NCI-H2196 treated with DMSO at 0.1 percent for 48 hours (cell line): Measurements from ENCODE around the gene ACP7.
"Not testable (repeated sequence)": the region's sequence is repeated elsewhere in the genome, so short reads cannot be mapped to it uniquely, and the experiment has no call there.

Source experiments
- DNase-seq: peaks from one replicate; lab custom pipeline; 2025; ENCODE audit not compliant: unreplicated experiment; lab: John Stamatoyannopoulos, UW

ACP7 gene

DNA sequence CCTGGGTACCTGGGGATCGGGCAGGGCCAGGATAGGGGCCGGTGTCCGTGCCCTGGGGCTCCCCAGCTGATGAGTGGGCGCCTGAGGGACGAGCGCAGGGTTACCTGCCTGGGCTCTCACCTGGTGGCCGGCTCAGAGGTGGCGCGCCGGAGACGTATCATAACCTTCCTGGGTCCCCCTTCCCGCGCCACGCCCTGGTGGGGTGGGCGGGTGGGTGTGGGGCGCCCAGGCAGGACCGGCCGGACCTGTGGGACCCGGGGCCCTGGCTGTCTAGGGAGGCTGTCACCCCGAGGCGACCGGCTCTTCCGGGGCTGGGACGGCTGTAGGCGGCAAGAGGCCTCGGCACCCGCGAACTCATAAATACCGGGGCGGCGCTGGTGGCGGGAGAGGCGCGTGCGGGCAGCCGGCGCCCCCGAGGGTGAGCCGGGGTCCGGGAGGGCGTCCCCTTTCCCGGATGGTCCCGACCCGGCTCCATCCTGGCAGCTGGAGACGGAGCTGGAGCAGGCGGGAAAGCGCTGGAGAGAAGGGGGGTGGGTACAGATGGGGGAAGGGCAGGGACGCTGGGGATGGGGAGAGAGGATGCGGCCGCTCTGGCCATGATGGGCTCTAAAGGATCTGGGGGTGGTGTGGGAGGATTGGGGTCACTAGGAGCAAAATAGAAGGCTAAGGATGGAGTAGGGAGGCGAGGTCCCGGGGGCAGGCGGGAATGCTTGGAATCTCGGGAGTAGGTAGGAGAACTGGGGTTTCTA is at the start of gene ACP7:
TSS of gene ACP7 (plus strand) at position 386 of the 749 bp plus-strand sequence. CDS start 902 bp downstream, outside the sequence.
- no peak for DNase-seq

- DNase-seq = no peak
Measured at GRCh38 chr19:39036581-39036980, 47.6 kb upstream of the ACP7 start.

DNA sequence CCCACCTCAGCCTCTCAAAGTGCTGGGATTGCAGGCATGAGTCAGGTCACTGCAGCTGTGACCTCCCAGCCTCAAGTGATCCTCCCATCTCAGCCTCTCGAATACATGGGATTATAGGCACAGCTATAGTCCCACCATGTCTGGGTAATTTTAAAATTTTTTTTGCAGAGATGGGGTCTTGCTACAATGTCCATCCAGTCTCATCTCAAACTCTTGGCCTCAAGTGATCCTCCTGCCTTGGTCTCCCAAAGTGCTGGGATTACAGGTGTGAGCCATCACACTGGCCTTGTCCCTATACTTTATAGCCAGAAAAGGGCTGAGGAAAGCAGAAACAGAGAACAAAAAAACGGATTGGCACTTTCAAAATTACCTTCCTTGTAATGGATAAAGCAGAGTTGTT is 47.0 kb upstream of the ACP7 start:
- no peak for DNase-seq

DNA sequence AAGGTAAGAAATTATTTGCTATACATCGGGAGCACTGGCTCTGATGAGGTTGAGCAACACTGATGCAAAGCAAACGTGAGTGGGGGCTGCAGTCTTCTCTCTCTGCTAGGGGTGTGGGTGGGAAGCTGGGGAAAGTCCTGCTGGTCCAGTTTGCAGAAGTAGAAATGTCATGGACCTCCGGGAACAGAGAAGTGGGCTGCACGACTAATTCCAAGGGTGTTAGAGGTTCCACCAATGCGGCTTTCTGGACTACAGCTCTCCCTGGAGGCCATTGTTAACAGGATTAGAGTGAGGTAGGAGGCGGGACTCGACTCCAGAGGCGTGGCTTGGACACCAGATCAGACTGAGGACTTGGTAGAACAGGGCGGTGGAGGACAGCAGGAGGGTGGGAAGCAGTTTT is 46.1 kb upstream of the ACP7 start:
- no peak for DNase-seq

GRCh38 chr19:39045506-39045905 is 38.7 kb upstream of the ACP7 start:
- no peak for DNase-seq

GRCh38 chr19:39046037-39046821 is 37.9 kb upstream of the ACP7 start:
- no peak for DNase-seq

GRCh38 chr19:39047073-39047472 is 37.1 kb upstream of the ACP7 start:
- no peak for DNase-seq

GRCh38 chr19:39052243-39052746 is 31.9 kb upstream of the ACP7 start:
- DNase-seq = no peak

GRCh38 chr19:39052846-39053245 is 31.3 kb upstream of the ACP7 start:
- DNase-seq = no peak

- no peak for DNase-seq
Measured at GRCh38 chr19:39053276-39054090, 30.7 kb upstream of the ACP7 start.

DNA sequence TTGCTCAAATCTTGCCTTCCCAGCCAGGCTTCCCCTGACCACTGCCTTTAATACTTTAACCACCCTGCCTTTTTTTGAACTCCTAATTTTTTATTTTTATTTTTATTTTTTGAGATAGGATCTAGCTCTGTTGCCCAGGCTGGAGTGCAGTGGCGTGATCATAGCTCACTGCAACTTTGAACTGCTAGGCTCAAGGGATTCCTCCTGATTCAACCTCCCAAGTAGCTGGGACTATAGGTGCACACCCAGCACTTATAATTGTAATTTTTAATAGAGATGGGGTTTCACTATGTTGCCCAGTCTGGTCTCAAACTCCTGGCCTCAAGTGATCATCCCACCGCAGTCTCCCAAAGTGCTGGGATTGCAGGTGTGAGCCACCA is 30.1 kb upstream of the ACP7 start:
- DNase-seq = no peak

DNA sequence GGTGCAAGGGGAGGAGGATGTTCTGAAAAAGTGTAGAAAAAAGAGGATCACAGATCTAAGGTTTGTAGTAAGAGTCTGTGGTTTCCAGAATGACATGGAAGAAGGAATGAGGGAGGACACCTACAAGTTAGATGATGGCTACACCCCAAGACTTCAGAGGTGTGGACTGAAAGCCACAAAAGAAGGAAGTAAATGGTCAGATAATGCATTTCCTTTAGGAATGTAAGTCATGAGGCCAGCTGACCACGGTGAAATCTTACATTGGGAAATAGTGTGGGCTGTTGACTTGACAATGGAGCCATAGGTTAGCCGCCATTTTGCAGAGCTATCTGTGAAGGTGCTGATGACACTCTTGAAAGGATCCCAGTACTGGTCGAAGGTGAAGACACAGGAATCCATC is 26.6 kb upstream of the ACP7 start:
- DNase-seq = no peak

GRCh38 chr19:39059302-39059701 is 24.9 kb upstream of the ACP7 start:
- no peak for DNase-seq

DNA sequence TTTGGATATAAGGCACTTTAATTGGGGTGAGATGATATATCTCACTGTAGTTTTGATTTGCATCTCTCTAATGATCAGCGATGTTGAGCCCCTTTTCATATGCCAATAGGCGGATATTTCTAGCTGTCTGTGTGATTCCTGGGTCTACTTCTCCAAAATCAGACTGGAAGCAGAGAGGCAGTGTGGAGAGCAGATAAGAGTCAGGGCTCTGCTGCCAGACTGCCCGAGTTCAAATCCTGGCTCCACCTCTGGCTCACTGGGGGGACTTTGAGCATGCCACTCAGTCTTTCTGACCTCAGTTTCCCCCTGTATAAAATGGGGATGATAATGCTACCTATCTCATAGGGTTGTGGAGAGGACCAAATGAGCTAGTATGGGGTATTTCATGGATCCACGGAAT is 24.0 kb upstream of the ACP7 start:
- no peak for DNase-seq

DNA sequence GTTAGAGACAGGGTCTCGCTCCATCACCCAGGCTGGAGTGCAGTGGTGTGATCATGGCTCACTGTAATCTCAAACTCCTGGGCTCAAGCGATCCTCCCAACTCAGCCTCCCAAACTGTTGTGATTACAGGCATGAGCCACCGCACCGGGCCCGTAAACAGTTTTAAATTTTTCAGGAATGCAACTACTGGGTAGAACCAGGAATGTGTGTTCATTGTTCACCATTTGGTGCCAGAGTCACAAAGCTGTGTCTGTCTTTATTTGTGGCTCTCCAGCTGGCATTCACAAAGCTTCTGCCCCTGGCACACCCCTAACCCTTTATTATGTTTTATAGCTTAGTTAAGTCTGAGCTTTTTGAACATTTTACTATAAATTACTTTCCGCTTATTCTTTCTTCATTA is 19.8 kb upstream of the ACP7 start:
- no peak for DNase-seq

GRCh38 chr19:39065928-39066327 is 18.2 kb upstream of the ACP7 start:
- DNase-seq = no peak

GRCh38 chr19:39067104-39067503 is 17.1 kb upstream of the ACP7 start:
- DNase-seq = no peak

DNA sequence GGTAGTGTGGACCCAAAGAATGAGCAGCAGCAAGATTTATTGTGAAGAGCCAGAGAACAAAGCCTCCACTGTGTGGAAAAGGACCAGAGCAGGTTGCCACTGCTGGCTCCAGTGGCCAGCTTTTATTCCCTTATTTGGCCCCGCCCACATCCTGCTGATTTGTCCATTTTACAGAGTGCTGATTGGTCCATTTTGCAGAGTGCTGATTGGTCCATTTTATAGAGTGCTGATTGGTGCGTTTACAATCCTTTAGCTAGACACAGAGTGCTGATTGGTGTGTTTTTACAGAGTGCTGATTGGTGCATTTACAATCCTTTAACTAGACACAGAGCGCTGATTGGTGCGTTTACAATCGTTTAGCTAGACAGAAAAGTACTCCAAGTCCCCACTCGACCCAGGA is 15.9 kb upstream of the ACP7 start:
- not testable (repeated sequence) for DNase-seq

GRCh38 chr19:39070888-39071287 is 13.3 kb upstream of the ACP7 start:
- no peak for DNase-seq

GRCh38 chr19:39074205-39074692 is 9.9 kb upstream of the ACP7 start:
- DNase-seq = no peak

- no peak for DNase-seq
Measured at GRCh38 chr19:39074942-39075341, 9.2 kb upstream of the ACP7 start.
